ENCODE results near the gene SLC35E3.
"Not testable (repeated sequence)": the region's sequence is repeated elsewhere in the genome, so short reads cannot be mapped to it uniquely, and the experiment has no call there.

Gene SLC35E3

DNA sequence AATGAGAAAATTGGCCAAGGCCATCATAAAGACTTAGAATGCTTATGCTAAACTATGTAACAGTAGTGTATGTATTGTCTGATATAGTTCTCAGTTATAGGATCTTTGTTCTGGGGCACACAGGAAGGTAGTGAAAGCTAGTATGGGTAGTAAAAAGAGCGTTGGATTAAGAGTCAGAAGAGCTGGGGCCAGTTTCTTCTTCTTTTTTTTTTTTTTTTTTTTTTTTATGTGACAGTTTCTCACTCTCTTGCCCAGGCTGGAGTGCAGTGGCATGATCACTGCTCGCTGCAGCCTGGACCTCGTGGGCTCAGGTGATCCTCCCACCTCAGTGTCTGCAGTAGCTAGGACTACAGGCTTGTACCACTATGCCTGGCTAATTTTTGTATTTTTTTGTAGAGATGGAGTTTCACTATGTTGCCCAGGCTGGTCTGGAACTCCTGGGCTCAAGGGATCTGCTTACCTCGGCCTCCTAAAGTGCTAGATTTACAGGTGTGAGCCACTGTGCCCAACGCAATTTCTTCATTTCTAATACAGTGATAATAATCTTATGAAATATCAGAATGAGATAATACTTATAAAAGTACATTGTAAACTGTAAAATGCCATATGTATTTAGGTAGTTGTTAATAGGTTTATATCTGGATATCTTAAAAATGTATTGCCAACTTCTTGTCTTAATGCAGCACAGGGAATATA is 69.4 kb downstream of the SLC35E3 start:
- no peak for DNase-seq

DNA sequence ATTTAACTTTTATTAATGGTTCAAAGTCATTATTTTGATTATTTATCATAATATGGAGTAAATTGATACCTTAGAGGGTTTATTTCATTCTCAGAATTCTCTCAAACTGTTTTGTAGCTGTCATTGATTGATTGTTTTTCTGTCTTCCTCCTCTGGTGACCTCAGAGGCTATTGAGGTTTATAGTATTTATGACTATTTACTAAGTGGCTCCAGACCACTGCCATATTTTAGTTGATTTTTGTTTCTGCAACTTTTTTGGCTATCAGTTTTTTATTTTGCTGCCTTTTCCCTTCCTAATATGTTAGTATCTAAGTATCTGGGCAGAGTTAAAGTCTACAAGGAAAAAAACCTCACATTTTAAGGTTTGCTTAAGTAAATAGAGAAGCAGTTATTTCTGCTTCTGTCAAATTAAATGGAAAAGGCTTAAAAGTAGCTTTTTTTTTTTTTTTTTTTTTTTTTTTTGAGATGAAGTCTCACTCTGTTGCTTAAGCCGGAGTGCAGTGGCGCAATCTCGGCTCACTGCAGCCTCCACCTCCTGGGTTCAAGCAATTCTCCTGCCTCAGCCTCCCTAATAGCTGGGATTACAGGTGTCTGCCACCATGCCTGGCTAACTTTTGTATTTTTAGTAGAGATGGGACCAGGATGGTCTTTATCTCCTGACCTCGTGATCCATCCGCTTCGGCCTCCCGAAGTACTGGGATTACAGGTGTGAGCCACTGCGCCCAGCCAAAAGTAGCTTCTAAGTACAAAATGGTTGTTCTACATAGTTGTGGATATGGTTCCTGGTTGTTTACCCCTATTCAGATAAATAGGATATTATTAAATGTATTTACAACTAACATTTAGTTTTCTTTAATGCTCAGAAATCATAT is 70.2 kb downstream of the SLC35E3 start:
- no peak for DNase-seq

DNA sequence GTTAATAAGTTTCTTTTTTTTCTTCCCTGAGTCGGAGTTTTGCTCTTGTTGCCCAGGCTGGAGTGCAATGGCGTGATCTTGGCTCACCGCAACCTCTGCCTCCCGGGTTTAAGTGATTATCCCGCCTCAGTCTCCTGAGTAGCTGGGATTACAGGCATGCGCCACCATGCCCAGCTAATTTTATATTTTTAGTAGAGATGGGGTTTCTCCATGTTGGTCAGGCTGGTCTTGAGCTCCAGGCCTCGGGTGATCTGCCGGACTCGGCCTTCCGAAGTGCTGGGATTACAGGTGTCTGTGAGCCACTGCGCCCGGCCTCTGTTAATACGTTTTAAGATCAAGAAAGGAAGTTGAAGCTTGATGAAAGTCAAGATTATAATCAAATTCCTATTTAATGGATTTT is 73.5 kb downstream of the SLC35E3 start:
- not testable (repeated sequence) for DNase-seq

DNA sequence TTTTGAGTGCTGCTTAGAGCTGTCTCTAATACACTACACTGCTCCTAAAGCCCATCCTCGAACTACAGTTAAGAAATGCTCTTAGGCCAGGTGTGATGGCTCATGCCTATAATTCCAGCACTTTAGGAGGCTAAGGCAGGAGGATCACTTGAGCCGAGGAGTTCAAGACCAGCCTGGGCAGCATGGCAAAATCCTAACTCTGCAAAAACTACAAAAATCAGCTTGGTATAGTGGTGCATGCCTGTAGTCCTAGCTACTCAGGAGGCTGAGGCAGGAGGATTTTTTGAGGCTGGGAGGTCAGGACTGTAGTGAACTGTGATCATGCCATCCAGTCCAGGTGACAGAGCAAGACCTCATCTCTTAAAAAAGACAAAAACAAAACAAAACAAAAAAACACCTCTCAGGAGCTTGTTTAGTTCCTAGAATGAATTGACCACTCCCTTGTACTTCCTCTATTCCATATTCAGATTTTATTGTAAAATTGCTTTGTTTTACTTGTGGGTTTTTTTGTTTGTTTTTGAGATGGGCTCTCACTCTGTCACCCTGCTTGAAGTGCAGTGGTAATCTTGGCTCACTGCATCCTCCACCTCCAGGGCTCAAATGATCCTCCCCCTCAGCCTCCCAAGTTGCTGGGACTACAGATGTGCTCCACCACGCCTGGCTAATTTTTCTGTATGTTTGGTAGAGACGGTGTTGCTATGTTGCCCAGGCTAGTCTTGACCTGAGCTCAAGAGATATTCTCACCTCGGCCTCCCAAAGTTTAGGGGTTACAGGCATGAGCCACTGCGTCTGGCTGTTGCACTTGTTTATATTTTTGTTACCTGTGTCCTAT is 75.6 kb downstream of the SLC35E3 start:
- no peak for DNase-seq

DNA sequence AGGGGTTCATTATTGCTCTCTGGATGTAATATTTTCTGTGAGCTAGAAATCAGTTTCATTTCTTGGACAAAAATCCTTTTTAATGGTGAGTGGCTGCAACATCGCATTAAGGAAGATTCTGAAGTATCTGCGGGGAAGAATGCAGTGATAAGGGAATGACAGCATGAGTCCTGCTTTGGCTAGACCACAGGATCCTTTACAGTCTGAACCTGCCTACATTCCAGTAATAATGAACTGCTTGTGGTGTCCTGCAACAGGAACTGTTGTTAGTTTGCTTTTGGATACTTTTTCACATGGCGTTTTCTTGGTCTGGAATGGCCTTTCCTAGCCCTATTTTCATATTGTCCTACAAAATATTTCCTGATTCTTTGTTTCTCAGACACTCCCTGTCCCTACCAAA is 77.7 kb downstream of the SLC35E3 start:
- DNase-seq: no peak

DNA sequence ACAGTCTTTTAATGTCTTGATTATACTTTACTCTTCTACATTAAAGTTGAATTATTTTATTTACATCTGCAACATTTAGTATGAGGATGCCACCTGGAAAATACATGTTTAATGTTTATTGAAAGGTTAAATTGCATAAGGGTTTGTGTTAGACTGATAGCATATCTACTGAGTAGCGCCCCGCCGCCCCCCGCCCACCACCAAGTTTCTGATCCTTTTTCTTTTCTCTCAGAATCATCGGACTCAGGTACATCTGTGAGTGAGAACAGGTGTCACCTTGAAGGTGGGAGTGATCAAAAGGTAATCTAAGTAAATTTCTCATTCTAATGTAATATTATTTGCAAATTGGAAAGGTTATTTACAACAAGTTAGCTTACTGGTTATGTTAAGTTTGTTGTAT is 78.2 kb downstream of the SLC35E3 start:
- DNase-seq: no peak

DNA sequence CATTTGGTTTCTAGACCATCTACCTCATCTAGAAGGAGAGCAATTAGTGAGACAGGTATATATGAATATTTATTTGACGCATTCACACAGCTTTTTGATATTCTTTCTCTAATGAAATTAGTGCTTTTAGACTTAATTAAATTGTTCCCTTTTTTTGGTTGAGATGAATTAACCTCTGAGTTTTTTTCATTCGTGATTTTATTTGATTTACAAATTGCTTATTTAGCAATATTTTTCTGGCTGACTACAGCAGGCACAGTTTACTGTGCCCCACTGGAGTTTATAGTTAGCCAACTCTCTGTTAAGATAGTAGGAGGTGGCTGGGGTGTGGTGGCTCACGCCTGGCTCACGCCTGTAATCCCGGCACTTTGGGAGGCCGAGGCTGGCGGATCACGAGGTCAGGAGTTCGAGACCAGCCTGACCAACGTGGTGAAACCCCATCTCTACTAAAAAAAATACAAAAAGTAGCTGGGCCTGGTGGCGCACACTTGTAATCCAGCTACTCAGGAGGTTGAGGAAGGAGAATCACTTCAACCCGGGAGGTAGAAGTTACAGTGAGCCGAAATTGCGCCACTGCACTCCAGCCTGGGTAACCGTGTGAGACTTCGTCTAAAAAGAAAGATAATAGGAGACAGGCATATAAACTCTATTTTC is 78.7 kb downstream of the SLC35E3 start:
- no peak for DNase-seq

DNA sequence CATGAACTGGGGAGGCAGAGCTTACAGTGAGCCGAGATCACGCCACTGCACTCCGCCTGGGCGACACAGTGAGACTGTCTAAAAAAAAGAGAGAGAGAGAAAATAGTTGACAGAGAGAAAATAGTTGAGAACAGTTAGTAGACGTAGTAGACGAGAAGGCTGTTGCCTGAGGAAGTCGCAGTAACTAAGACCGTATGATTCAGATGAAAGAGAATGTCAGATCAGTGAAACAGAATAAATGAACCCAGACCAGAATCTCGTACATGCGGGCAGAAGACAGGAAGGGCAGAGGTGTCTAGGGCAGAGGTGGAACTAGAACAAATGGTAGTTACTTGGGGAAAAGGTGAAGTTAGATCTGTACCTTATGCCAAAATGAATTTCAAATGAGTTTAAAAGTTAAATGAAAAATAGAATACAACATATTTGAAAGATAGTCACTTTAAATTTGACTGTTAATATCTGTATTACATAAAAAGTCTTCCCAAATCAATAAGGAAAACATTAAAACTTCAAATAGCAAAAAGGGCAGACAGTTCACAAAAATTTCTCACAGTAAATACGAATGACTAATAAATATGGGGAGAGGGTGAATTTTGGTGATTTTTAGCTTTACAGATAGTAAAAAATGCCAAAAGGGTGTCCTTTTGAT is 79.7 kb downstream of the SLC35E3 start:
- no peak for DNase-seq

DNA sequence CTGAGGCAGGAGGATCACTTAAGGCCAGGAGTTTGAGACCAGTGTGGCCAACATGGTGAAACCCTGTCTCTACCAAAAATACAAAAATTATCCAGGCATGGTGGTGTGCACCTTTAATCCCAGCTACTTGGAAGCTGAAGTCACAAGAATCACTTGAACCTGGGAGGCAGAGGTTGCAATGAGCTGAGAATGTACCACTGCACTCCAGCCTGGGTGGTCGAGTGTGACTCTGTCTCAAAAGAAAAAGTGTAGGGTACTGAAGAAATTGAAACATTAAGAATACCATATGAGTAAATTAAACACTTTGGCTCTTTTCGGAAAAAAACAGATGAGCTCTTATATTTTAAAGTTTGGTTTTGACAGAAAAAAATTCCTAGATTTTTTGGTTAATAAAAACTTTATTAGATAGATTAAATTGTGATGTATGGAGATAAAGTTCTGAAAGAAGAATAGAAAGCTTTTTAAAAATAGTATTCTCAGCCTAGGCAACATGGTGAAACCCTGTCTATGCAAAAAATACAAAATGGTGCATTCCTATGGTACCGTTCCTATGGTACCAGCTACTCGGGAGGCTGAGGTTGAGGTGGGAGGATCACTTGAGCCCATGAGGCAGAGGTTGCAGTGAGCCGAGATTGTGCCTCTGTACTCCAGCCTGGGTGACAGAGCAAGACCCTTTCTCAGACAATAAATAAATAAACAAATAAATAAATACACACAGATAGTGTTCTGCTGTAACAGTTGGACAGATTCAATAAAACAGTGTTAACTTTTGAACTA is 82.1 kb downstream of the SLC35E3 start:
- no peak for DNase-seq

DNA sequence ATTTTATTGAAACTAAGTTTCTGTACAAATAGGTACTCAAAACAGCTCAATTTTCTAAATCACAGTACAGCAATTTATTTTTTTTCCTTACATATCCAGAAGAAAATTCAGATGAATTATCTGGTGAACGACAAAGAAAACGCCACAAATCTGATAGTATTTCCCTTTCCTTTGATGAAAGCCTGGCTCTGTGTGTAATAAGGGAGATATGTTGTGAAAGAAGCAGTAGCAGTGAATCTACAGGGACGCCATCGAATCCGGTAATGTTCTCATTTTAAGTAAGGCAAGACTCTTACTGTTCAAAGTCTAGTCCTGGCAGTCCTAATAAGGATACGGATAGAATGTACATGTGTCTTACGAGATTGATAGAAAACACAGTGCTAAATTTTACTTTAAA is 82.7 kb downstream of the SLC35E3 start:
- DNase-seq: no peak
